ENCODE measurements around the gene CFAP97.
"Not testable (repeated sequence)": the region's sequence is repeated elsewhere in the genome, so short reads cannot be mapped to it uniquely, and the experiment has no call there.

The CFAP97 gene

GRCh38 chr4:185138161-185138560 is 65.6 kb downstream of the CFAP97 start:
- no peak for DNase-seq

GRCh38 chr4:185137233-185137925 is 66.4 kb downstream of the CFAP97 start:
- DNase-seq = no peak

- peak in 1 of 2 experiments; percentile 41 for DNase-seq
Measured at GRCh38 chr4:185134307-185134869, 69.4 kb downstream of the CFAP97 start.

- no peak for DNase-seq
Measured at GRCh38 chr4:185128272-185129119, 75.3 kb downstream of the CFAP97 start.

GRCh38 chr4:185127021-185127925 is 76.5 kb downstream of the CFAP97 start:
- DNase-seq = no peak

- DNase-seq = no peak
Measured at GRCh38 chr4:185124006-185124405, 79.8 kb downstream of the CFAP97 start.

GRCh38 chr4:185122681-185123345 is 81.0 kb downstream of the CFAP97 start:
- DNase-seq = no peak

- no peak for DNase-seq
Measured at GRCh38 chr4:185120631-185120946, 83.2 kb downstream of the CFAP97 start.

- DNase-seq = no peak
Measured at GRCh38 chr4:185119927-185120630, 83.7 kb downstream of the CFAP97 start.

- not testable (repeated sequence) for DNase-seq
Measured at GRCh38 chr4:185119467-185119866, 84.3 kb downstream of the CFAP97 start.

GRCh38 chr4:185118876-185119275 is 84.9 kb downstream of the CFAP97 start:
- DNase-seq = no peak

- no peak for DNase-seq
Measured at GRCh38 chr4:185117300-185117934, 86.4 kb downstream of the CFAP97 start.

GRCh38 chr4:185115827-185116232 is 88.0 kb downstream of the CFAP97 start:
- no peak for DNase-seq

GRCh38 chr4:185113340-185113739 is 90.5 kb downstream of the CFAP97 start:
- no peak for DNase-seq

- DNase-seq = peak; percentile 53 to 90
Measured at GRCh38 chr4:185112104-185112503, 91.7 kb downstream of the CFAP97 start.

GRCh38 chr4:185110375-185110823 is 93.4 kb downstream of the CFAP97 start:
- no peak for DNase-seq

GRCh38 chr4:185109736-185110135 is 94.1 kb downstream of the CFAP97 start:
- no peak for DNase-seq
